Endothelial cell of umbilical vein (primary cell): ENCODE results near the gene FRMD4A. TPM values are rescaled to one million over a fixed set of nuclear protein-coding genes. Genes with fewer than 3 reads are reported as not detected.

Experiments used
- BruUV-seq: library from RNA; stranded (reverse); fragments of 400-500 nt; replicated peaks from 2 replicates; lab custom pipeline; 2021; lab: Mats Ljungman, UMichigan
- CTCF ChIA-PET: fragments of 300-600, 350-600 bp; sonication (Branson Sonifier 250); formaldehyde crosslinking; loops from one replicate; lab custom pipeline; 2021; ENCODE audit warnings: antibody characterized with exemption, inconsistent platforms; lab: Charles Lee
- POLR2A ChIA-PET: fragments of 300-600, 350-600 bp; sonication (Branson Sonifier 250); formaldehyde crosslinking; loops from one replicate; lab custom pipeline; 2021; ENCODE audit warnings: antibody characterized with exemption, inconsistent platforms; lab: Charles Lee
- DNase-seq: peaks from one replicate; pipeline ENCODE4 v3.0.0-alpha.2; 2011; ENCODE audit warnings: low read depth, low spot score
- FAIRE-seq: peaks from 2 replicates; lab custom pipeline; 2011; peaks lifted over from hg19 to GRCh38; lab: Jason Lieb, UNC
- H2AFZ ChIP-seq: 2 replicates; pipeline ENCODE4 v1.6.0; 2012; ENCODE audit warnings: low read depth, low read length, control low read depth, inconsistent platforms
- H3K27ac ChIP-seq: 2 replicates; pipeline ENCODE4 v1.5.1; 2011; ENCODE audit warnings: low read depth, mild to moderate bottlenecking, control low read depth, low read length, moderate library complexity; ENCODE audit not compliant: insufficient read depth
- H3K27me3 ChIP-seq, 2 experiments: 2 replicates each; pipeline versions ENCODE4 v1.6.0 to v1.6.1; 2011; ENCODE audit warnings: low read length in 2 of 2, mixed read lengths in 1 of 2; ENCODE audit not compliant: control insufficient read depth in 2 of 2, insufficient read depth in 2 of 2
- H3K36me3 ChIP-seq, 2 experiments: 2 replicates in 1 of 2; 3 replicates in 1 of 2; pipeline ENCODE4 v1.5.1; 2011; ENCODE audit warnings: low read length in 2 of 2, mild to moderate bottlenecking in 1 of 2, moderate library complexity in 1 of 2; ENCODE audit not compliant: control insufficient read depth in 2 of 2, insufficient read depth in 2 of 2; ENCODE audit errors: extremely low read depth in 1 of 2
- H3K4me1 ChIP-seq: 3 replicates; pipeline ENCODE4 v1.5.1; 2011; ENCODE audit warnings: mild to moderate bottlenecking, low read length; ENCODE audit not compliant: control insufficient read depth, insufficient read depth; ENCODE audit errors: extremely low read depth
- H3K4me2 ChIP-seq: 2 replicates; pipeline ENCODE4 v1.6.1; 2011; ENCODE audit warnings: low read length, control low read depth, mixed read lengths; ENCODE audit not compliant: insufficient read depth
- H3K4me3 ChIP-seq, 3 experiments: fragments of 200-600 bp in 1 of 3; sonication (generic), shearing (Covaris generic) in 1 of 3; replicated peaks in 1 of 3; 2 replicates each; pipeline ENCODE4 v1.5.1; 2011 to 2016; ENCODE audit warnings: control low read depth in 3 of 3, low read length in 3 of 3, mild to moderate bottlenecking in 2 of 3, inconsistent platforms in 1 of 3, low read depth in 1 of 3, moderate library complexity in 1 of 3; ENCODE audit not compliant: insufficient read depth in 1 of 3
- H3K79me2 ChIP-seq: 2 replicates; pipeline ENCODE4 v1.6.0; 2012; ENCODE audit warnings: low read length, inconsistent platforms; ENCODE audit not compliant: control insufficient read depth, insufficient read depth
- H3K9ac ChIP-seq: replicated peaks from 2 replicates; pipeline ENCODE3; 2011; ENCODE audit warnings: low read length, control low read depth; ENCODE audit not compliant: insufficient read depth; ENCODE audit errors: extremely low read depth
- H3K9me1 ChIP-seq: replicated peaks from 3 replicates; pipeline ENCODE4 v1.6.0; 2011; ENCODE audit warnings: mild to moderate bottlenecking, low read length; ENCODE audit not compliant: control insufficient read depth, insufficient read depth; ENCODE audit errors: extremely low read depth
- H3K9me3 ChIP-seq: replicated peaks from 2 replicates; pipeline ENCODE4 v1.5.1; 2012; ENCODE audit warnings: low read length, inconsistent platforms; ENCODE audit not compliant: control insufficient read depth, insufficient read depth
- H4K20me1 ChIP-seq: replicated peaks from 2 replicates; pipeline ENCODE3; 2011; ENCODE audit warnings: mild to moderate bottlenecking, low read length; ENCODE audit not compliant: control insufficient read depth, insufficient read depth; ENCODE audit errors: extremely low read depth
- CTCF ChIP-seq, 2 donors: IDR thresholded peaks; 1 replicate in 1 of 2; 2 replicates in 1 of 2; pipeline ENCODE4 v1.5.1; 2011; ENCODE audit warnings: low read length in 2 of 2, mild to moderate bottlenecking in 2 of 2, moderate library complexity in 2 of 2, control low read depth in 1 of 2, inconsistent platforms in 1 of 2, low read depth in 1 of 2; ENCODE audit not compliant: insufficient read depth in 1 of 2; ENCODE audit errors: extremely low read depth in 1 of 2
- EZH2 ChIP-seq: IDR thresholded peaks from 2 replicates; pipeline ENCODE4 v1.6.1; 2012; ENCODE audit warnings: borderline replicate concordance, low read depth, mild to moderate bottlenecking, moderate library complexity, low read length, inconsistent platforms; ENCODE audit not compliant: severe bottlenecking
- FOS ChIP-seq: IDR thresholded peaks from 2 replicates; pipeline ENCODE4 v1.6.1; 2011; ENCODE audit warnings: mild to moderate bottlenecking, low read length, moderate library complexity, borderline replicate concordance; ENCODE audit not compliant: insufficient read depth
- GATA2 ChIP-seq: IDR thresholded peaks from 2 replicates; pipeline ENCODE4 v1.7.0; 2011; ENCODE audit warnings: low read depth, mild to moderate bottlenecking, moderate library complexity, mixed read lengths, low read length; ENCODE audit not compliant: insufficient read length, insufficient read depth
- JUN ChIP-seq: IDR thresholded peaks from 2 replicates; pipeline ENCODE4 v1.6.1; 2011; ENCODE audit warnings: borderline replicate concordance, low read depth; ENCODE audit not compliant: insufficient read length, insufficient read depth
- MAX ChIP-seq: IDR thresholded peaks from 2 replicates; pipeline ENCODE4 v1.6.1; 2011; ENCODE audit not compliant: insufficient read depth, insufficient read length
- MYC ChIP-seq: IDR thresholded peaks from one replicate; pipeline ENCODE4 v1.6.1; 2011; ENCODE audit warnings: mild to moderate bottlenecking, low read depth, low read length
- POLR2A ChIP-seq: IDR thresholded peaks from 2 replicates; pipeline ENCODE4 v1.6.1; 2012; ENCODE audit warnings: low read depth, mild to moderate bottlenecking, control low read depth, low read length
- POLR2AphosphoS5 ChIP-seq: IDR thresholded peaks from 2 replicates; pipeline ENCODE4 v1.6.1; 2012; ENCODE audit warnings: low read depth, mild to moderate bottlenecking, control low read depth, low read length, moderate library complexity; ENCODE audit not compliant: insufficient read depth
- dilution Hi-C: fragments of 300-500 bp; cut with MboI; formaldehyde crosslinking; loops from one replicate; pipeline ENCODE4 v1.15.0; 2019; ENCODE audit warnings: low sequenced_read_pairs; ENCODE audit not compliant: extremely low pct_ligation_motif_present
- intact Hi-C: fragments of 100-400 bp; cut with micrococcal nuclease; formaldehyde crosslinking; loops from one replicate; pipeline ENCODE4 v1.10.0; 2022
- polyA plus RNA-seq, 4 experiments: library from polyadenylated mRNA; depleted of rRNA in 3 of 4; stranded (reverse) in 3 of 4; unstranded in 1 of 4; fragments of >200 nt; gene quantifications; 2 replicates each; pipeline versions ENCODE4 v1.2.1 to v1.2.3, GENCODE V29; 2011 to 2012; ENCODE audit warnings: missing spikeins in 1 of 4
- total RNA-seq: library from RNA; stranded (reverse); gene quantifications from 2 replicates; pipeline ENCODE4 v1.2.3, GENCODE V29; 2021

FRMD4A gene
- total and polyA plus RNA-seq, 2 donors (not counting 3 experiments of a cell fraction or from before 2014, with no cell fraction given), result 123 to 148 TPM

GRCh38 chr10:13718820-13719219 lies 611.9 kb downstream of the FRMD4A start:
- Histone ChIP-seq H3K79me2 (no peaks in the 10 kb centered on the region), H3K27me3 (no peaks in the 10 kb centered on the region), H3K9me1 (no peaks in the 10 kb centered on the region), H3K4me3 (no peak overlapping the region), H3K9me3 (no peaks in the 10 kb centered on the region), H3K4me2 (no peak overlapping the region), H3K9ac (no peak overlapping the region), H3K36me3 (peaks cover 6 to 7% of the 10 kb centered on the region in 2 experiments), H3K27ac (no peak overlapping the region), H2AFZ (no peak overlapping the region), H3K4me1 (peaks cover 13% of the 10 kb centered on the region), H4K20me1 (no peaks in the 10 kb centered on the region)
- CTCF ChIA-PET, result interaction anchor here (0.8 to 1.2 kb wide), 2 partner anchors 12 to 27 kb away, joined by 3 to 5 read pairs; no protein-coding TSS in a partner anchor
- FAIRE-seq (no peak), DNase-seq (no peak)
- intact Hi-C loops, result no loop called here
- POLR2A ChIA-PET, result no interaction called here
- no peak for TF ChIP-seq POLR2AphosphoS5
- no peak for TF ChIP-seq GATA2
- no peak for TF ChIP-seq FOS
- TF ChIP-seq MAX, result no peak
- TF ChIP-seq MYC, result no peak
- no peak for TF ChIP-seq EZH2
- TF ChIP-seq POLR2A, result no peak
- TF ChIP-seq JUN, result no peak
- no peak for TF ChIP-seq CTCF (IDR thresholded peaks at IDR 0.05; ENCODE audit: extremely low read depth in 1 of 2, insufficient read depth in 1 of 2, low read depth in 1 of 2, low read length in 2 of 2)
- BruUV-seq, result no TSS peak
- dilution Hi-C loops, result no loop called here
